Measurements from ENCODE around the gene NSUN3. TPM values are rescaled to one million over a fixed set of nuclear protein-coding genes. Genes with fewer than 3 reads are reported as not detected.
"Not testable (repeated sequence)": the region's sequence is repeated elsewhere in the genome, so short reads cannot be mapped to it uniquely, and the experiment has no call there.

Gene NSUN3
- total RNA-seq, 1 donor from 2014 or later, result 43.0 TPM

- no peak for DNase-seq
Measured at GRCh38 chr3:94069194-94069813, 6.4 kb downstream of the NSUN3 start.

- DNase-seq, result no peak
Measured at GRCh38 chr3:94070341-94070911, 7.6 kb downstream of the NSUN3 start.

GRCh38 chr3:94071713-94072284 is 8.9 kb downstream of the NSUN3 start:
- no peak for DNase-seq

- DNase-seq, result no peak
Measured at GRCh38 chr3:94076055-94076454, 13.2 kb downstream of the NSUN3 start.

- DNase-seq, result not testable (repeated sequence)
Measured at GRCh38 chr3:94080552-94080951, 17.7 kb downstream of the NSUN3 start.

- DNase-seq, result no peak
Measured at GRCh38 chr3:94081884-94082283, 19.0 kb downstream of the NSUN3 start.

GRCh38 chr3:94082391-94082937 is 19.6 kb downstream of the NSUN3 start:
- DNase-seq, result no peak

GRCh38 chr3:94083261-94083660 is 20.4 kb downstream of the NSUN3 start:
- DNase-seq, result no peak

GRCh38 chr3:94089126-94089525 is 26.3 kb downstream of the NSUN3 start:
- no peak for DNase-seq

- no peak for DNase-seq
Measured at GRCh38 chr3:94092086-94092485, 29.2 kb downstream of the NSUN3 start.

GRCh38 chr3:94093151-94093550 is 30.3 kb downstream of the NSUN3 start:
- no peak for DNase-seq

- no peak for DNase-seq
Measured at GRCh38 chr3:94095111-94095510, 32.2 kb downstream of the NSUN3 start.

- DNase-seq, result no peak
Measured at GRCh38 chr3:94098452-94098851, 35.6 kb downstream of the NSUN3 start.

GRCh38 chr3:94099311-94099710 is 36.5 kb downstream of the NSUN3 start:
- no peak for DNase-seq

- DNase-seq, result no peak
Measured at GRCh38 chr3:94101860-94102259, 39.0 kb downstream of the NSUN3 start.

- no peak for DNase-seq
Measured at GRCh38 chr3:94106268-94106667, 43.4 kb downstream of the NSUN3 start.

GRCh38 chr3:94110232-94110631 is 47.4 kb downstream of the NSUN3 start:
- DNase-seq, result not testable (repeated sequence)

- no peak for DNase-seq
Measured at GRCh38 chr3:94110854-94111253, 48.0 kb downstream of the NSUN3 start.

GRCh38 chr3:94114666-94115065 is 51.8 kb downstream of the NSUN3 start:
- DNase-seq, result no peak

- DNase-seq, result no peak
Measured at GRCh38 chr3:94115482-94115881, 52.6 kb downstream of the NSUN3 start.

GRCh38 chr3:94117729-94118128 is 54.9 kb downstream of the NSUN3 start:
- DNase-seq, result no peak

GRCh38 chr3:94118390-94118789 is 55.5 kb downstream of the NSUN3 start:
- DNase-seq, result no peak

- DNase-seq, result no peak
Measured at GRCh38 chr3:94121161-94121560, 58.3 kb downstream of the NSUN3 start.

- DNase-seq, result no peak
Measured at GRCh38 chr3:94127115-94127514, 64.3 kb downstream of the NSUN3 start.

Data from occipital lobe (tissue), 2 donors.